Right ventricle myocardium superior (tissue), 1 donor: Measurements from ENCODE around the gene KYAT1. TPM values are rescaled to one million over a fixed set of nuclear protein-coding genes. Genes with fewer than 3 reads are reported as not detected.
A peak's percentile ranks its signal among the peaks of the same experiment; 100 is the strongest.
"Not testable (repeated sequence)": the region's sequence is repeated elsewhere in the genome, so short reads cannot be mapped to it uniquely, and the experiment has no call there.

Source experiments
- ATAC-seq: fragments of 200-7000 bp; cut with Tn5 transposase; one replicate; pipeline ENCODE4 v1.9.1; 2020; ENCODE audit warnings: mild to moderate bottlenecking; ENCODE audit not compliant: poor library complexity
- DNase-seq: peaks from one replicate; pipeline ENCODE4 v3.0.0-alpha.2; 2020
- intact Hi-C: fragments of 100-400 bp; cut with DNase I; formaldehyde crosslinking; loops from one replicate; pipeline ENCODE4 v1.11.2; 2022
- total RNA-seq: library from RNA; stranded (reverse); fragmentation: NEBNext Ultra II Directional; extraction: Animal tissue kit (Norgen Biotek cat#: 25700); gene quantifications from one replicate; pipeline ENCODE4 v1.2.1, GENCODE V29; 2021
- donor health status: DM: no; HTN: yes; CAD: no; lungs with severe emphysema.

The KYAT1 gene
- total RNA-seq, 1 donor from 2014 or later = 12.6 TPM

DNA sequence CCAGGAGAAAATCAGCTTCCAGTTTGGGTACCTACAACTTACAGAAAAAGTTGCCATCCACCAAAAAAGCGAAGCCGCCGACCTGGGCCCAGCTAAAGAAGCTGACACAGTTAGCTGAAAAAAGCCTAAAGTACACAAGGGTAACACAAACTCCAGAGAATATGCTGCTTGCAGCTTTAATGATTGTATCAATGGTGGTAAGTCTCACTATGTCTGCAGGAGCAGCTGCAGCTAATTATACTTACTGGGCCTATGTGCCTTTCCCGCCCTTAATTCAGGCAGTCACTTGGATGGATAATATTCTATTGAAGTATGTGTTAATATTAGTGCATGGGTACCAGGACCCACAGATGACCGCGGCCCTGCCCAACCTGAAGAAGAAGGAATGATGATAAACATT is 27.3 kb downstream of the KYAT1 start:
- intact Hi-C loops, DNase-seq, ATAC-seq: not testable (repeated sequence)

DNA sequence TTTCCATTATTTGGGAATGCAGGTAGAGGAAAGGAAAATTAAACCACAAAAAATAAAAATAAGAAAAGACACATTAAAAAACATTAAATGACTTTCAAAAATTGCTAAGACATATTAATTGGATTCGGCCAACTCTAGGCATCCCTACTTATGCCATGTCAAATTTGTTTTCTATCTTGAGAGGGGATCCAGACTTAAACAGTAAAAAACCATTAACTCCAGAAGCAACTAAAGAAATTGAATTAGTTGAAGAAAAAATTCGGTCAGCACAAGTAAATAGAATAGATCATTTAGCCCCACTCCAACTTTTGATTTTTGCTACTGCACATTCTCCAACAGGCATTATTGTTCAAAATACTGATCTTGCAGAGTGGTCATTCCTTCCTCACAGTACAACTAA is 29.1 kb downstream of the KYAT1 start:
- ATAC-seq, DNase-seq, intact Hi-C loops: not testable (repeated sequence)

DNA sequence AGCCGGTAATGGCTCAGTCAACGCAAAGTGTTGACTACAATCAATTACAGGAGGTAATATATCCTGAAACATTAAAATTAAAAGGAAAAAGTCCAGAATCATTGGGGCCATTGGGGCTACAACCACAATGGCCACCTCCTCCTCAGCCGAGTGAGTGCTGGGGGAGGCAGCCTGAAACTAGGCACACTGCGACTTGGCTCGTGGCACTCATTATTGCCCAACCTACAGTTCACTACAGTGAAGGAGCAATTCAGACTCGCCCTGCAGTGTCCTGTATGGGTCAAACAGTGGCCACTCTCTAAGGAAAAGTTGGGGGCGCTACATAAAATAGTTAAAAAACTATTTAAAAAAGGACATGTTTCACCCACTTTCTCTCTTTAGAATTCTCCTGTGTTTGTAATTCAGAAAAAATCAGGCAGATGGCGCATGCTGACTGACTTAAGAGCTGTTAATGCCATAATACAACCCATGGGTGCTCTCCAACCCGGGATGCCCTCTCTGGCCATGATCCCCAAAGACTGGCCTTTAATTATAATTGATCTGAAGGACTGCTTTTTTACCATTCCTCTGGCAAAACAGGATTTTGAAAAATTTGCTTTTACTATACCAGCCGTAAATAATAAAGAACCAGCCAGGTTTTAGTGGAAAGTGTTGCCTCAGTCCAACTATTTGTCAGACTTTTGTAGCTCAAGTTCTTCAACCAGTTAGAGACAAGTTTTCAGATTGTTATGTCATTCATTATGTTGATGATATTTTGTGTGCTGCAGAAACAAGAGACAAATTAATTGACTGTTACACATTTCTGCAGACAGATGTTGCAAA is 29.8 kb downstream of the KYAT1 start:
- ATAC-seq, intact Hi-C loops: not testable (repeated sequence)
- DNase-seq = peak; percentile 31

DNA sequence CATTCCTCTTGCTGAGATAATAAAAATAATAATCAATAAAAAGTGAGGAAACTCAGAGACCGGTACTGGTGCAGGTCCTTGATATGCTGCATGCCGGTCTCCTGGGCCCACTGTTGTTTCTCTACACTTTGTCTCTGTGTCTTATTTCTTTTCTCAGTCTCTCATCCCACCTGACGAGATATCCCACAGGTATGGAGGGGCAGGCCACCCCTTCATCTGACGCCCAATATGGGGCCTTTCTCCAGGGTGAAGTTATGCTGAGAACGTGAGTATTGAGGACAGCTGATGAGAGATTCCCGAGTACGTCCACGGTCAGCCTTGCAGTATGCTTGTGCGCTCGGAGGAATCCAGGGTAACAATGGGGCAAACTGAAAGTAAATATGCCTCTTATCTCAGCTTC is 30.7 kb downstream of the KYAT1 start:
- DNase-seq = peak; percentile 4
- ATAC-seq, intact Hi-C loops: not testable (repeated sequence)

DNA sequence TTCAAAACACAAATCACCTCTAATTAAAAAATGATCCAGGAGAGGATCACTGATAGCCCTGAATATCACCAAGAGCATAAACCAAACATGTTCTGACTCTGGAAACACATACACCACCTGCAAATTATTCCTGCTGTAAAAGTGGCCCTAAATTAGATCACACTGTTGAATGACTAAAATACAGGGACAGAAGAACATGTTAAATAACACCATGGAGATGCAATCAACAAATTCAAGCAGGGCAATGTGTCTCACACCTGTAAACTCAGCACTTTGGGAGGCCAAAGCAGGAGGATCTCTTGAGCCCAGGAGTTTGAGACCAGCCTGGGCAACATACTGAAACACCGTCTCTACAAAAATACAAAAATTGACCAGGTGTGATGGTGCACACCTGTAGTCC is 33.9 kb downstream of the KYAT1 start:
- DNase-seq = no peak
- intact Hi-C loops = no loop called here
- no peak for ATAC-seq

DNA sequence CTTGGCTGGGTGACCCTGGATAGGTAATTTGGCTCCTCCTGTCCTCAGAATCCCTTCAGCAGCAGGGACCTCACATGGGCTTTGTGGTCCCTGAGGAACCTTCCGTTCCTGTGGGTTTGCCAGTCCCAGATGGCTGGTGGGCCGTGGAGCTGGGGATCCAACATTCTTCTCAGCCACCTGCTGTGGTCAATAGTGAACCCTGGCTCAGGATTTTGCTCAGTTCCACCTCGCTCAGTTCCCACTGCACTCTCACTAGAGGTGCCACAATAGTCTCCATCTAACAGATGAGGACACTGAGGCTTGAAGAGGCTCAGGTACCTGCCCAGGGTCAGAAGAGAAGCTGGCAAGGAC is 35.1 kb downstream of the KYAT1 start:
- intact Hi-C loops = no loop called here
- DNase-seq (peak; percentile 1), ATAC-seq (no peak)

DNA sequence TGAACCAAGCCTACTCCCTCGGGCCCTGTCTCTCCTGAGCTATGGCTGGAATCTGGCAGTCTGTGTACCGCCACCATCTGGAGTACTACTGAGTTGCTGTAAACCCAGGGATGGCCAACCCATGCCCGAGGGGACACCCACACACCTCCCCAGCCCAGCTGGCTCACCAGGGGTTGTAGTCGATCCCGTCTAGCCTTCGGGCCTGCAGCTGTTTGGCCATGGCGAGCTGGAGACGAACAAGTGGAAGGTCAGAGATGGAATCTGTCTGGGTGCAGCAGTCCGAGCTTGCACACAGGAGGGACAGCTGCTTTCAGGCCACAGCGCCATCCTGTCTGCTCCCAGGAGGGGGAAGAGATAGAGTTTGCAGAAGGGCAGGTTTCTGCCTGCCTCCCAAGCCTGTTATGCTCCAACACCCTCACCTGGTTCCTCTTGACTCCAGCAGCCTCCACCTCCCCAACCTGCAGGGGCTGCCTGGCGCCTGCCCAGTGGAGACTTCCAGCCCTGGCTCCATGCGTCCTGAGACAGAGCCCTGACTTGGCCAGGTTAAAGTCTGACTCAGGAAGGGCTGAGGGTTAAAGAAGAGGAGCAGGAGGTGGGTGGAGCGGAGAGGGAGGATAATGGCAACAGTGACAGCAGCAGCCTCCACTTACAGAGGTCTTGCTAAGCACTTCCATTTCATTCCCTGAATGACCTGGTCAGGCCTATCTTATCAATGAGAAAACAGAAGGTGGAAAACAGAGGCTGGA is 36.4 kb downstream of the KYAT1 start:
- ATAC-seq = no peak
- intact Hi-C loops = no loop called here
- peak; percentile 17 for DNase-seq

DNA sequence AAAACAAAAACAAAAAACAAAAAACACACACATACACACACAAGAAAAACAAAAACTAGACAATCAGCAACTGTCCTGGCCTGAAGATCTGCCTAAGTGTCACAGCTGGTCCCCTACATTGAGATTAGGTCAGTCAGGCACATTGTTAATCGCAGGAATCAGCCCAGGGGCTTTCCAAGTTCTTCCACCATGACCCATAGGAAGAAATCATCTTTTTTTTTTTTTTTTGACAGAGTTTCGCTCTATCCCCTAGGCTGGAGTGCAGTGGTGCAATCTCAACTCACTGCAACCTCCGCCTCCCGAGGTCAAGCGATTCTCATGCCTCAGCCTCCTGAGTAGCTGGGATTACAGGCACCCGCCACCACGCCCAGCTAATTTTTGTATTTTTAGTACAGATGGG is 38.6 kb downstream of the KYAT1 start:
- ATAC-seq, DNase-seq, intact Hi-C loops: not testable (repeated sequence)

DNA sequence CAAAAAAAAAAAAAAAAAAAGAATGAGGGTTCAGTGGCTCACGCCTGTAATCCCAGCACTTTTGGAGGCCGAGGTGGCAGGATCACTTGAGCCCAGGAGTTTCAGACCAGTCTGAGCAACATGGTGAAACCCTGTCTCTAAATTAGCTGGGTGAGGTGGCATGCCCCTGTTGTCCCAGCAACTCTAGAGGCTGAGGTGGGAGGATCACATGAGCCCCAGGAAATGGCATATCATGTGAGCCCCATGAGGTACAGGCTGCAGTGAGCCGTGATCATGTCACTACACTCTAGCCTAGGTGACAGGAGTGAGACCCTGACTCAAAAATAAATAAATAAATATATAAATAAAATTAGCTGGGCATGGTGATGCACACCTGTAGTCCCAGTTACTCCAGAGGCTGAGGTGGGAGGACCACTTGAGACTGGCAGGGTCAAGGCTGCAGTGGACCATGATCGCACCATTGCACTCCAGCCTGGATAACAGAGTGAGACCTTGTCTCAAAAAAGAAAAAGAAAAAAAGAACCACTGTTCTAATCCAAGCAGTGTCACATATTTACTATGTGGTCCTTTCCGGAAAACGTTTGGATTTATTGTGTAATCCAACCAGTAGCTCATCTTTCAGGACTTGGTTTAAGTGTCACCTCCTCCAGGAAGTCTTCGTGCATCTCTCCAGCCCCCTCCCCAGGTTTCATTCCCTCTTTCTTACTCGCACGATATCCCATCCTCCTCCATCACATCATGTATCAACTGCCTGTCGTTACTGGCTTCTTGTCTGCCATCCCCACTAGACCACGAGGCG is 39.9 kb downstream of the KYAT1 start:
- ATAC-seq (no peak), DNase-seq (peak; percentile 16)
- intact Hi-C loops = no loop called here

DNA sequence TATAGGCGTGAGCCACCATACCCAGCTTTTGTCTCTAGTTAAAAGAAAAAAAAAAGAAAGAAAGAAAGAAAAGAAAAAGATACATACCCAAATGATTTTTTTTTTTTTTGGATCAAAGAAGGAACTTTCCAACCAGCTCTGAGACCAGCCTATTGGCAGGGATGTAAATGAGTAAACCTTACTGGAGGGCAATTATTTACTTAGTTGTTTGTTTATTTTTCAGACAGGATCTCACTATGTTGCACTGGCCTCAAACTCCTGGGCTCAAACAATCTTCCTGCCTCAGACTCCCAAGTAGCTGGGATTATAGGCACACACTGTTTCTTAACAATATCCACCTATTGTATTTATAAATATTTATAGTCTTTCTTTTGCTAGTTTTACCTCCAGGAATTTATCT is 41.2 kb downstream of the KYAT1 start:
- DNase-seq (no peak), ATAC-seq (no peak)
- intact Hi-C loops = no loop called here

DNA sequence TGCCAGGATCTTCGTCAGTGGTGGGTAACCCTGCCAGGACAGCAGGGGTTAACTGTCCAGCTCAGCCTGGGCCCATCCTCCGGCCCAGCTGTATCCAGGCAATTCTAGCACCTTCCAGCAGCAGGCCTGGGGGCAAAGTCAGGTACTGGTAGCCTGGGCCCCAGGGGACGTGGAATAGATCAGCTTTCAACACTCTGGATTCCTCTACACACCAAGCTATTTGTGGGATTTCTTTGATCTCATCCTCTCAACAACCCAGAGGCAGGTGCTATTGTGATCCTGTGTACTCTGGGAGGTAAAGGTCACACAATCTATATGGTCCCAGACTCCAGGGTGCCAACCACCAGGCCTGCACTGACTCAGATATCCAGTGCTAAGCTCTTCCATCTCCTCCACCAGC is 43.4 kb downstream of the KYAT1 start:
- intact Hi-C loops = no loop called here
- peak; percentile 11 for DNase-seq
- ATAC-seq = no peak

DNA sequence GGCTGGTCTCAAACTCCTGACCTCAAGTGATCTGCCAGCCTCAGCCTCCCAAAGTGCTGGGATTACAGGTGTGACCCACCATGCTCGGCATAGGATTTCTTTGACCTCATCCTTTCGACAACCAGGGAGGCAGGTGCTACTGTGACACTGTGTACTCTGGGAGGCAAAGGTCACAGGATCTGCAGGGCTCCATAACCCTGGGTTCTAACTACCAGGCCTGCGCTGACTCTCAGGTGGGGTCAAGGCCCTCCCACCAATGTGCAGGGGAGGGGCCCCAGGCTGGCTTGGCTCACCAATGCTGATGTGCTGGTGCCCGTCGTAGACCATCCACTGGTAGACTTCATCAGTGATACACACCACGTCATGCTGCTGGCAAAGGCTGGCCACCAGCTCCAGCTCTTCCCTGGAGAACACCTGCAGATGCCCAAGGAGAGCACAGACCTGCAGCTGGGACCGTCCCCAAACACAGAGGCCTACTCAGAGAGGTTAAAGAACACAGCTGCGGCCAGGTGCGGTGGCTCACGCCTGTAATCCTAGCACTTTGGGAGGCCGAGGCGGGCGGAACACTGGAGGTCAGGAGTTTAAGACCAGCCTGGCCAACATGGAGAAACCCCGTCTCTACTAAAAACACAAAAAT is 45.1 kb downstream of the KYAT1 start:
- intact Hi-C loops = no loop called here
- DNase-seq (peak; percentile 23), ATAC-seq (no peak)

DNA sequence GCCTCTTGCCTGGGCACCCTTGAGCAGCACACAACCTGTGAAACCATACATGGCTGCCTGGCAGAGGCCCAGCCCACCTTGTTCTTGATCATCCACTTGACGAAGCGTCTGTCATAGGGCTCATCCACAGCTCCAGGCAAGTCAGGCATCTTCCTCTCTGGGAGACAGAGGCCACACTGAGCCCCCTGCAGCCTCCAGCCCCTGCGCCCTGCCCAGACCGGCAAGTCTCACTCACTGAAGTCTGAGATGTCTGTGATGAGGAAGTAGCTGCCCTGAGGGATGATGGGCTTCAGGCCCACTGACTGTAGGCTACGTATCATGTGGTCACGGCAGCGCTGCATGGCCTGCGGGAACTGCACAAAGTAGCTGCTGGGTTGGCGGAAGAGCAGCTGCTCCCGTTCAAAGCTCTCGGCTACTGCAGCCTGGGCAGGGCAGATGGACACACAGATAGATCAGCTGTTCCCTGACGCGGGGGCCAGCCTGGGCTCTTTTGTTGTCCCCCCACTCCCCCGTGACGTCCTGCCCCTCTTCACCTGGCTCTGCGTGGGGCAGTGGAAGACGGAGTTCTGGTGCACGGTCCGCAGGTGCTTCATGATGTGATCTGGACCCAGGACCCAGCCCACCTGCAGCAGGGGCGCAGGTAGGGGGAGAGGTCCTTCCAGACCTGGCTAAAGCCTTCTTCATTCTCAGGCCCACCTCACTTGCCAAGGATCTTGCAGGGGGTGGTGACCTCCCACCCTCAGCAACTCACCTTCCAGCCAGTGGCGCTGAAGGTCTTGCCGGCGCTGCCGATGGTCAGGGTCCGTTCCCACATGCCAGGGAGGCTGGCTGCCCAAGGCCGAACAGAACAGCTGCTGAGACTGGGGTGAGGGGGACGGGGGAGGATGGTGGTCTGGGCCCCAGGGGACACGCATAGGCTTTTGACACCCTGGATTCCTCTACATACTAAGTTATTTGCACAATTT is 46.2 kb downstream of the KYAT1 start:
- no peak for ATAC-seq
- peak; percentile 37 for DNase-seq
- intact Hi-C loops = no loop called here

DNA sequence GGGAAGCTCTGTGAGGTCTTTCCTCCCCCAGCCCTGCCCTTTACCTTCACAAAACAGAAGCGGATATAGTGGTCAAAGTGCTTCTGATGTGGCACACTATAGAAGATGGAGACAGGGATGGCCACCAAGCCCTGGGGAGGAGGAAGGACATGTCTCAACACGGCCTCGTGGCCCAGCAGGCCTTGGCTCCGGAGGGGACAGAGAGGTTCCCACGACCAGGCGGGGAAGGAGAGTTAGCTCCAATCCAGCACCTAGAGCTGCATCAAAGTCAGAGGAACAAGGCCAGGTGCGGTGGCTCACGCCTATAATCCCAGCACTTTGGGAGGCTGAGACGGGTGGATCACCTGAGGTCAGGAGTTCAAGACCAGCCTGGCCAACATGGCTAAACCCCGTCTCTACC is 48.1 kb downstream of the KYAT1 start:
- intact Hi-C loops = no loop called here
- ATAC-seq (no peak), DNase-seq (peak; percentile 26)

DNA sequence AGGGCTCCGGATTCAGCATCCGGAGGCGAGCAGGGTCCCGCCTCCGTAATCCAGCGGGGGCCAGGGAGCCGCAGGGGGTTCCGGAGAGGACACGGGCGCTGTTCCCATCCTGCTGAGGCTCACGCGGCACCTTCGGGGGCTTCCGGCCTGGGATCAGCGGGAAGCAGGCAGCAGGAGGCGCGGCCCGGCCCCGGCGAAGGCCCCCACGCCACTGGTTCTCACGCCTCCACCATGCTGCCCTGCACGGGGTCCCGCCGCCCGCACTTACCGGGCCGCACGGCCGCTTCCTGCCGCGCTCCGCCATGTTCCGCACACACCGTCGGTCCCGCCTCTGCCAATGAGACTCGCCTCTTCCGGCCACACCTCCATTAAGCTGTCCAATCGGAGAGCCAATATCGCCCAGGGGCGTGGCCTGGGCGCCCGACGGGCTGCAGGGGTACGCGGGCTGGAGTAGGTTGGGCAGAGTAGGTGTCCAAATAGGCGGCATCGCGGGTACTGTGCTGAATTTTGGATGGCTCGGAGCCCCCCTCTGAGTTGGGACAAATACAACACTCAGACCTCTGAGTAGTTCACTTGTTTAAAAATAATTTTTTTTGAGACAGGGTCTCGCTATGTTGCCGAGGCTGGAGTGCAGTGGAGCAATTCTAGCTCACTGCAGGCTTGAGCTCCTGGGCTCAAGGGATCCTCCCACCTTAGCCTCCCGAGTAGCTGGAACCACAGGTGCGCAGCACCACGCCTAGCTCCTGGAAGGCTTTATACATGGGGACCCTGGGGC is 52.1 kb downstream of the KYAT1 start, which contains the start of gene SPOUT1:
TSS of gene SPOUT1 (minus strand) at position 318 of the 775 bp plus-strand sequence. CDS start at position 304, 14 bp downstream.
- ATAC-seq (peak; percentile 99), DNase-seq (peak; percentile 95)
- intact Hi-C loops = no loop called here

DNA sequence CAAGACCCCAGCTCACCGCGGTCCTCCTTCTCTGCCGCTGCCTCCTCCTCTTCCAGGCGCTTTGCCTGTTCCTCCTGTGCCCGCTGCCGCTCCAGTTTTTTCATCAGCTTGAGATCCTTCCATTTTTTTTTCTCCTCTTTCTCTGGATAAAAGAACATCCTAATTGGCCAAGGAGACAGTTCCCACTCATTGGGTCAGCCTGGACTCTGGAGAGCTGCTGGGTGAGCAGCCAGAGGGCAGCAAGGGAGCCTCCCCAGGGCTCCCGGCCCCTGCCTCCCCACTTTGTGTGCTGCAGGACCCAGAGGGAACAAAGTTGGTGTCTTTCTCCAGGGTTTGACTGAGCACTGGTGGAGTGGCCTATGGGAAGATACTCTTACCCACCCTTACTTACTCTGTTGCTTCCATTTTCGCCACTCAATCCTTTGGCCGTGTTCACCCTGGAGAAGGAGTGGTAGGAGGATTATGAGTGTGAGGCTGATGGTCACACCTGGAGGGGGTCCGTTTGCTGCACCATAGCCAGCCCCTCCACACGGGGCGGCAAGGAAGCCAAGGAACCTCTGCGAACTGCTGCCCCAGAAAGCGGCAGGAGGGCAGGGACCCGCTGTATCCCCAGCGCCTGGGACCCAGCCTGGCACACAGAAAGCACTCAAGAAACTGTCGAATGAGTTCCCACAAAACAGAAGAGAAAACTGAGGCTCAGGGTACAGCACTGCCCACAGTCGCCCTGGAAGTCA is 52.9 kb downstream of the KYAT1 start:
- intact Hi-C loops = no loop called here
- ATAC-seq = no peak
- DNase-seq = no peak
